ENCODE results near the gene SETD5.

Gene SETD5

GRCh38 chr3:9390265-9390888, 7.0 kb upstream of the SETD5 start:
- DNase-seq: no peak

- no peak for DNase-seq
These were observed 5.4 kb upstream of the SETD5 start for GRCh38 chr3:9392041-9392440.

GRCh38 chr3:9395570-9396300, 1.7 kb upstream of the SETD5 start:
- no peak for DNase-seq

GRCh38 chr3:9396301-9396631, 1.1 kb upstream of the SETD5 start:
- peak; percentile 81 to 86 for DNase-seq

GRCh38 chr3:9396632-9397331, 633 bp upstream of the SETD5 start:
- DNase-seq: peak; percentile 98

- DNase-seq: peak; percentile 38 to 47
These were observed 688 bp downstream of the SETD5 start for GRCh38 chr3:9397906-9398699.

GRCh38 chr3:9398700-9399336, 1.4 kb downstream of the SETD5 start:
- DNase-seq: peak; percentile 29 to 30

- DNase-seq: no peak
These were observed 1.9 kb downstream of the SETD5 start for GRCh38 chr3:9399337-9399703.

GRCh38 chr3:9399746-9400145, 2.3 kb downstream of the SETD5 start:
- DNase-seq: no peak

- no peak for DNase-seq
These were observed 3.2 kb downstream of the SETD5 start for GRCh38 chr3:9400616-9401015.

GRCh38 chr3:9401986-9402385, 4.6 kb downstream of the SETD5 start:
- DNase-seq: no peak

GRCh38 chr3:9402410-9403228, 5.2 kb downstream of the SETD5 start:
- no peak for DNase-seq

GRCh38 chr3:9403463-9403862, 6.0 kb downstream of the SETD5 start:
- no peak for DNase-seq

- DNase-seq: no peak
These were observed 7.3 kb downstream of the SETD5 start for GRCh38 chr3:9404680-9405079.

GRCh38 chr3:9405756-9406155, 8.3 kb downstream of the SETD5 start:
- DNase-seq: no peak

- no peak for DNase-seq
These were observed 9.6 kb downstream of the SETD5 start for GRCh38 chr3:9406856-9407626.

GRCh38 chr3:9408061-9408460, 10.6 kb downstream of the SETD5 start:
- DNase-seq: no peak

- DNase-seq: no peak
These were observed 11.1 kb downstream of the SETD5 start for GRCh38 chr3:9408546-9408945.

GRCh38 chr3:9409981-9410854, 12.8 kb downstream of the SETD5 start:
- no peak for DNase-seq

- no peak for DNase-seq
These were observed 13.9 kb downstream of the SETD5 start for GRCh38 chr3:9411302-9411701.
